DMS53 treated with DMSO at 0.1 percent for 48 hours (cell line): ENCODE results near the gene SPTBN4.
"Not testable (repeated sequence)": the region's sequence is repeated elsewhere in the genome, so short reads cannot be mapped to it uniquely, and the experiment has no call there.

Experiments used
- DNase-seq: peaks from one replicate; lab custom pipeline; 2025; ENCODE audit not compliant: unreplicated experiment; lab: John Stamatoyannopoulos, UW

Gene SPTBN4

GRCh38 chr19:40559394-40559793 is 92.6 kb downstream of the SPTBN4 start:
- DNase-seq = no peak

GRCh38 chr19:40560092-40560507 is 93.3 kb downstream of the SPTBN4 start:
- DNase-seq = no peak

DNA sequence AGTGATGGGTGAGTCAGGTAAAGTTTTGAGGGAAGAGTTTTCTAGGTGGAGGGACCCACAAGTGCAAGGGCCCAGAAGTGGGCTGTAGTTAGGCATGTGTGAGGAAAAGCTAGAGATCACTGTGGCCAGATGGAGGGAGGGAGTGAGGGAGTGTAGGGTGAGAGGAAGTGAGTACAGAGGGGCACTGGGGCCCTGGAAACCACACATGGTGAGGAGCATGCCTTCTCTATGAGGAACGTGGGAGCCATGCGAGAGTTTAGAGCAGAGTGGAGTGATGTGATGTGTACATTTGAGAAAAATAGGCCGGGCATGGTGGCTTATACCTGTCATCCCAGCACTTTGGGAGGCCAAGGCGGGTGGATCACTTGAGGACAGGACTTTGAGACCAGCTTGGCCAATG is 95.1 kb downstream of the SPTBN4 start:
- no peak for DNase-seq

- DNase-seq = not testable (repeated sequence)
These were observed 97.7 kb downstream of the SPTBN4 start for GRCh38 chr19:40564535-40564934.

GRCh38 chr19:40565355-40565754 is 98.6 kb downstream of the SPTBN4 start:
- no peak for DNase-seq

- no peak for DNase-seq
These were observed 99.2 kb downstream of the SPTBN4 start for GRCh38 chr19:40565910-40566495.

- DNase-seq = no peak
These were observed 100.4 kb downstream of the SPTBN4 start for GRCh38 chr19:40567040-40567749.

- DNase-seq = no peak
These were observed 101.1 kb downstream of the SPTBN4 start for GRCh38 chr19:40567750-40568494.

GRCh38 chr19:40570313-40571004 is 103.7 kb downstream of the SPTBN4 start:
- peak; percentile 99 for DNase-seq

DNA sequence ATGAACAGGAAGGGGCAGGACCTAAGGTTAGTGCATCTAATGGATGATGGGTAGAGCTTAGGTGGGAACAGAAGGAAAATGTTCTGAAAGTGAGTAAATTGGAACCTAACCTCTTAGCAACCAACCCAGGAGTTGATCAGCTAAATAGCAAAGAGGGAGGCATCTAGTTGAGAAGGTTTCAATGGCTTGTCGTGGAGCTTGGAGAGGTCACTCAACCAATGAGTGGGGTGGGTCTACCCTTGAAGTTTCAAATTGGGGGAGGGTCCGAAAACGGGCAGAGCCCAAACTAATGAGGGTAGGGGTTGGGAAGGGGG is 104.2 kb downstream of the SPTBN4 start:
- no peak for DNase-seq

- DNase-seq = no peak
These were observed 105.2 kb downstream of the SPTBN4 start for GRCh38 chr19:40571831-40572495.

- no peak for DNase-seq
These were observed 108.5 kb downstream of the SPTBN4 start for GRCh38 chr19:40575326-40575725.

DNA sequence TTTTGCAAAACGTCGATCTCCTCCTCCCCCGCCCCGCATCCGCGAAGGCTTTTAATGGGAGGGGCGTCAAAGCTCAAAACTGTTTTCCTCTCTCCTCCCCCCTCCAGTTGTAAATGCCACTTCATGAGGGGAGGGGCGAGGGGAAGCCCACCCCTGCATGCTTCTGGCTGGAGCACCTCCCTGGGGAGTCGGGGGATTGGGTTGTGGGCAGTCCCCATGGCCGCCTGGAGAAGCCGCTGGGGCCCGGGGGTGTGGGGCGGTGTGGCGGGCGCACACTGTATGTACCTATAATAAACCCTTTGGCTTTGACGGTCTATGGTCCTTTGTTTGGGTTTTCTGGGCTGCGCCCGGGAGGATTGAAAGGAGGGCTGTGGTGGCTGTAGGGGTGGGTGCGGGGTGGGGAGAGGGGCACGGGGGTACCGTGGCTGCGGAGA is 109.4 kb downstream of the SPTBN4 start:
- DNase-seq = no peak

DNA sequence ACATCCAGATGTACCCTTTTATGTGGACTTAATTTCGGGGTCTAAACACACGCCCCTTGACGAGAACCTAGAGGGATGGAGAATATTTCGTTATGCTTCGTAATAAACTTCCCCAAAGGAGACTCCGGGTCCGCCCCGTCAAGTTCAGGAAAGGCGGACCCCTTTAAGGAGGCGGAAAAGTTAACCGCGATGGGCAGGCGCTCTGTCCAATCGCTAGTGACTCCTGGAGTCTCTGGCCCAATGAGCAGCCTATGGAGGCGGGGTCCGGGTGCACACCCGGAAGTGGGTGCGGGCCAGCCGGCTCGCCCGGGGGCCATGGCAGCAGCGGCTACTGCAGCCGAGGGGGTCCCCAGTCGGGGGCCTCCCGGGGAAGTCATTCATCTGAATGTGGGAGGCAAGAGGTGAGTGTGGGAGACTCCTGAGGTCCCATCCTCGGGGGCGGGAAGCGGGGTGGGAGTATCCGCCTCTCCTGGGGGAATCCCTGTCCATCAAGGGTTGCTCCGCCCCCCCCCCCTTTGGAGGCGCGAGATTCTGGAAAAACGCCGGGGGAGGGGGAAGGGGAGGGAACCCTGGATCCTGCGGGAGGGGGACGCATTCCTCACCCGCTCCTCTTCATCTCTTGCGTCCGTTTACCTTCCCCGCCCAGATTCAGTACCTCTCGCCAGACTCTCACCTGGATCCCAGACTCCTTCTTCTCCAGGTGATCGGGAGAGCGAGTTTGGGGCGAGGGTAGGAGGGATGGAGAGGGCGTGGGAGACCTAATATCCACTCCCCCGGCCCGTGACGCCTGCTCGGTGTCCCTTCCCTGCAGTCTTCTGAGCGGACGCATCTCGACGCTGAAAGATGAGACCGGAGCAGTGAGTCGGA is 110.0 kb downstream of the SPTBN4 start, which contains the start of gene SHKBP1:
Gene SHKBP1, plus strand, starts transcription at position 289 of the 867 bp plus-strand sequence. Its CDS starts 27 bp downstream, at position 316.
- peak; percentile 94 for DNase-seq

DNA sequence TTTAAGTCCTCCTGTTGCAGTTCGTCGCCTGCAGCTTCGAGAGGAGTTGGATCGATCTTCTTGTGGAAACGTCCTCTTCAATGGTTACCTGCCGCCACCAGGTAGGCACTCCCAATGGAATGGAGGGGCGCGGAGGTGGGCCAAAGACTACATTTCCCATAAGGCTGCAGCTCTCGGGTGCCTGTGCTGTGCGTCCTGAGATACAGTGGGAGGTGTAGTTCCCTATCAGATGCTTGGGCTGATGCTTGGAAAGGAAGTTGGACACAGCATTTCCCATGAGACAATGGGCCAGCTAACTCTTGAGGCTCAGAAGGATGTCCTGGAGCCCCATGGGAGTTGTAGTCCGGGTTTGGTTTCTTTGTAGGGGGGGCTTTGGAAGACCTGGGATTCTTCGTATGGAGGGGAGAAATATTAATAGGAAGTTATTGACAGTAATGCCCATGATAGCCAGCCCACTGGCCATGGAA is 111.7 kb downstream of the SPTBN4 start:
- no peak for DNase-seq

DNA sequence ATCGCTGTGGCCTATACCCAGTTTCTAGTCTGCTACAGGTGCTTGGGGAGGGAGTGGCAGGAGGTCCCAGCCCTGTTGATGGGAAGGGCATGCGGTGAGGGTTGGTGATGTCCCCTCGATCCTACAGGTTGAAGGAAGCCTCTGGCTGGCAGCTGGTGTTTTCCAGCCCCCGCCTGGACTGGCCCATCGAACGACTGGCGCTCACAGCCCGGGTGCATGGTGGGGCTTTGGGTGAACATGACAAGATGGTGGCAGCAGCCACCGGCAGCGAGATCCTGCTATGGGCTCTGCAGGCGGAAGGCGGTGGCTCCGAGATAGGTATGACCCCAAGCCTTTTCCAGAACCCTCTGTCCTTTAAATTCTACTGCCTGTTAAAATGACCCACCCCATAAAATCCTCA is 113.8 kb downstream of the SPTBN4 start:
- no peak for DNase-seq

- DNase-seq = no peak
These were observed 114.7 kb downstream of the SPTBN4 start for GRCh38 chr19:40581531-40581930.

GRCh38 chr19:40582467-40582866 is 115.7 kb downstream of the SPTBN4 start:
- DNase-seq = no peak

DNA sequence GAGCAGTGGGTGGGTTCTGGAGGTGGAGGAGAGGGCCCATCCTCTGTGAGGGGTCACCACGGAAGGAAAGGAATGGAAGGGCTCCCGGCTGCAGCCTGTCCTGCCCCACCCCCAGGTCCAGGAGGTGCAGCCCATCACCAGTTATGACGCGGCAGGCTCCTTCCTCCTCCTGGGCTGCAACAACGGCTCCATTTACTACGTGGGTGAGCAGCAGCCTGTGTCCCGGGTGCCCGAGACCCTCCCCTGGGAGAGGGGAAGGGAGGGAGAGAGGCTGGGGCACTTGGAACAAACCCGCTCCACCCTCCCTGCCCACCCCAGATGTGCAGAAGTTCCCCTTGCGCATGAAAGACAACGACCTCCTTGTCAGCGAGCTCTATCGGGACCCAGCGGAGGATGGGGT is 116.5 kb downstream of the SPTBN4 start:
- DNase-seq = no peak

GRCh38 chr19:40584007-40584406 is 117.2 kb downstream of the SPTBN4 start:
- DNase-seq = no peak
